ENCODE data around the gene SYCP1.
"Not testable (repeated sequence)": the region's sequence is repeated elsewhere in the genome, so short reads cannot be mapped to it uniquely, and the experiment has no call there.

The SYCP1 gene

GRCh38 chr1:114976891-114977290 lies 122.2 kb downstream of the SYCP1 start:
- DNase-seq: no peak

- peak; percentile 66 for DNase-seq
Observed at GRCh38 chr1:114979278-114979891, 124.7 kb downstream of the SYCP1 start.

- DNase-seq: no peak
Observed at GRCh38 chr1:114982251-114982650, 127.6 kb downstream of the SYCP1 start.

- no peak for DNase-seq
Observed at GRCh38 chr1:114986286-114986685, 131.6 kb downstream of the SYCP1 start.

- no peak for DNase-seq
Observed at GRCh38 chr1:114988095-114988494, 133.4 kb downstream of the SYCP1 start.

- DNase-seq: no peak
Observed at GRCh38 chr1:114997510-114998289, 143.0 kb downstream of the SYCP1 start.

- DNase-seq: peak; percentile 67
Observed at GRCh38 chr1:115006191-115006590, 151.5 kb downstream of the SYCP1 start.

- no peak for DNase-seq
Observed at GRCh38 chr1:115012006-115012405, 157.3 kb downstream of the SYCP1 start.

- no peak for DNase-seq
Observed at GRCh38 chr1:115012434-115012833, 157.8 kb downstream of the SYCP1 start.

- DNase-seq: no peak
Observed at GRCh38 chr1:115013792-115014191, 159.1 kb downstream of the SYCP1 start.

GRCh38 chr1:115019549-115019948 lies 164.9 kb downstream of the SYCP1 start:
- DNase-seq: not testable (repeated sequence)

- DNase-seq: no peak
Observed at GRCh38 chr1:115021145-115021544, 166.5 kb downstream of the SYCP1 start.

- no peak for DNase-seq
Observed at GRCh38 chr1:115023593-115023992, 168.9 kb downstream of the SYCP1 start.

GRCh38 chr1:115029526-115029925 lies 174.9 kb downstream of the SYCP1 start, which contains the start of gene TSHB:
TSHB (plus strand) TSS chr1:115029826; CDS start chr1:115033363, 3,537 bp downstream.
- DNase-seq: no peak

- no peak for DNase-seq
Observed at GRCh38 chr1:115031595-115031994, 176.9 kb downstream of the SYCP1 start.

GRCh38 chr1:115035652-115036051 lies 181.0 kb downstream of the SYCP1 start:
- no peak for DNase-seq

- peak; percentile 60 for DNase-seq
Observed at GRCh38 chr1:115036814-115037507, 182.3 kb downstream of the SYCP1 start.

GRCh38 chr1:115040501-115040900 lies 185.8 kb downstream of the SYCP1 start:
- DNase-seq: no peak

- DNase-seq: no peak
Observed at GRCh38 chr1:115041654-115042053, 187.0 kb downstream of the SYCP1 start.

All from islet precursor cell (in vitro differentiated cells).